PC-9 (cell line): ENCODE results near the gene TEP1. TPM values are rescaled to one million over a fixed set of nuclear protein-coding genes. Genes with fewer than 3 reads are reported as not detected.
A peak's percentile ranks its signal among the peaks of the same experiment; 100 is the strongest.

Experiments used
- BruUV-seq: library from RNA; stranded (reverse); fragments of 400-500 nt; replicated peaks from 2 replicates; lab custom pipeline; 2021; lab: Mats Ljungman, UMichigan
- CTCF ChIA-PET: fragments of 300-600 bp; sonication (Branson Sonifier 250); formaldehyde crosslinking; loops from one replicate; lab custom pipeline; 2022; ENCODE audit warnings: antibody characterized with exemption; lab: Charles Lee
- POLR2A ChIA-PET: fragments of 300-600 bp; sonication (Branson Sonifier 250); formaldehyde crosslinking; loops from one replicate; lab custom pipeline; 2022; ENCODE audit warnings: antibody characterized with exemption; ENCODE audit not compliant: unreplicated experiment; lab: Charles Lee
- DNase-seq, 2 experiments: peaks; one replicate each; pipeline versions ENCODE4 v3.0.0 to v3.0.0-alpha.2; 2015 to 2022; ENCODE audit warnings: mixed read lengths in 1 of 2
- H2AFZ ChIP-seq: fragments of 200-600 bp; sonication (generic); 2 replicates; pipeline ENCODE4 v1.8.1; 2017; ENCODE audit warnings: antibody characterized with exemption
- H3F3A ChIP-seq: fragments of 200-600 bp; sonication (generic); 2 replicates; pipeline ENCODE4 v1.8.1; 2017; ENCODE audit warnings: antibody characterized with exemption, mild to moderate bottlenecking, low read depth; ENCODE audit not compliant: insufficient read depth
- H3K27ac ChIP-seq: fragments of 200-600 bp; sonication (generic); 2 replicates; pipeline ENCODE4 v1.6.1; 2016; ENCODE audit warnings: mixed run types
- H3K27me3 ChIP-seq: fragments of 200-600 bp; sonication (generic); 2 replicates; pipeline ENCODE4 v1.6.1; 2016; ENCODE audit warnings: low read depth, mixed run types; ENCODE audit not compliant: insufficient read depth
- H3K36me3 ChIP-seq: fragments of 200-600 bp; sonication (generic); 2 replicates; pipeline ENCODE4 v1.6.1; 2016; ENCODE audit warnings: low read depth, mixed run types
- H3K4me1 ChIP-seq: fragments of 200-600 bp; sonication (generic); replicated peaks from 2 replicates; pipeline ENCODE4 v1.6.1; 2016; ENCODE audit warnings: mixed run types; ENCODE audit not compliant: insufficient read depth
- H3K4me2 ChIP-seq: fragments of 200-600 bp; sonication (generic); 2 replicates; pipeline ENCODE4 v1.6.1; 2017; ENCODE audit warnings: mixed run types
- H3K4me3 ChIP-seq: fragments of 200-600 bp; sonication (generic); 2 replicates; pipeline ENCODE4 v1.6.1; 2016; ENCODE audit warnings: mixed run types
- H3K79me2 ChIP-seq: fragments of 200-600 bp; sonication (generic); 2 replicates; pipeline ENCODE4 v1.6.1; 2017; ENCODE audit warnings: low read depth, mixed run types
- H3K9me2 ChIP-seq: fragments of 200-600 bp; sonication (generic); 2 replicates; pipeline ENCODE4 v1.8.1; 2017; ENCODE audit warnings: mild to moderate bottlenecking; ENCODE audit not compliant: insufficient read depth
- H3K9me3 ChIP-seq: fragments of 200-600 bp; sonication (generic); 2 replicates; pipeline ENCODE4 v1.8.1; 2016; ENCODE audit warnings: low read depth; ENCODE audit not compliant: insufficient read depth
- H4K20me1 ChIP-seq: fragments of 200-600 bp; sonication (generic); 2 replicates; pipeline ENCODE4 v1.8.1; 2017; ENCODE audit not compliant: insufficient read depth
- EZH2 ChIP-seq: fragments of 200-600 bp; sonication (generic); IDR thresholded peaks from 2 replicates; pipeline ENCODE4 v1.8.0; 2017; ENCODE audit warnings: antibody characterized with exemption, low read depth
- intact Hi-C: fragments of 100-400 bp; cut with micrococcal nuclease; formaldehyde crosslinking; loops from one replicate; pipeline ENCODE4 v1.10.0; 2022; ENCODE audit not compliant: unreplicated experiment
- total RNA-seq: library from RNA; stranded (reverse); gene quantifications from 2 replicates; pipeline ENCODE4 v1.2.3, GENCODE V29; 2021
- TF ChIP-seq, protein P1 (sequence below): fragments of 200-600 bp; sonication (generic); conservative IDR thresholded peaks from 2 replicates; pipeline ENCODE4 v1.6.1; 2017; ENCODE audit warnings: mixed run types, antibody characterized with exemption, mild to moderate bottlenecking, moderate library complexity

TEP1 gene
- total RNA-seq, 1 experiment from 2014 or later, result 20.4 TPM

DNA sequence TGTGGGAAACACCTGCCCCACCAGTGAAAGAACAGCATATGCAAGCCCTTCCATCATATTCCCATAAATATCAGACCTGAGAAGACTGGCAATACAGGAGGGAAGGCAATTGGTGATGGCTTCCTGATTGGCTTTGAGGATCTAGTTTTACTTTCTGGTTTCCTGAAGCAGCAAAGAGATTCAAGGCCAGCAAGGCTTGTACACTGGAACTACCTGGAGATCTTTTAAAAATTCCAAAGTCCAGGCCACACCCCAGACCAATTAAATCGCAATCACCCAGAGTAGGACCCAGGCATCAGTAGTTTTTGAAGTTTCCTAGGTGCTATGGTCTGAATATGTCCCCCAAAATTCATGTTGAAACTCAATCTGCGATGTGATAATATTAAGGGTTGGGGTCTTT, 2.9 kb upstream of the TEP1 start:
- Histone ChIP-seq H2AFZ (no peak overlapping the region), H3K9me2 (no peaks in the 10 kb centered on the region), H3K27ac (no peak overlapping the region), H3K9me3 (no peaks in the 10 kb centered on the region), H3K4me3 (no peak overlapping the region), H3K27me3 (no peaks in the 10 kb centered on the region), H3F3A (peaks cover 5% of the 10 kb centered on the region; the same call in 1 of the 2 replicates), H3K79me2 (peaks cover 13% of the 10 kb centered on the region), H4K20me1 (no peaks in the 10 kb centered on the region), H3K4me1 (peaks cover 7% of the 10 kb centered on the region; the same call in 1 of the 2 replicates), H3K4me2 (no peak overlapping the region), H3K36me3 (no peaks in the 10 kb centered on the region)
- ChIA-PET POLR2A (interaction anchor here (0.6 to 0.7 kb wide), 3 partner anchors 15 to 268 kb away, joined by 3 to 8 read pairs (median 6); partner anchors contain the start of genes APEX1 and RNASE4), CTCF (interaction anchor here (0.6 to 1.2 kb wide), 3 partner anchors 37 to 197 kb away, joined by 3 to 5 read pairs (median 3); no protein-coding TSS in a partner anchor)
- TF ChIP-seq, protein P1, sequence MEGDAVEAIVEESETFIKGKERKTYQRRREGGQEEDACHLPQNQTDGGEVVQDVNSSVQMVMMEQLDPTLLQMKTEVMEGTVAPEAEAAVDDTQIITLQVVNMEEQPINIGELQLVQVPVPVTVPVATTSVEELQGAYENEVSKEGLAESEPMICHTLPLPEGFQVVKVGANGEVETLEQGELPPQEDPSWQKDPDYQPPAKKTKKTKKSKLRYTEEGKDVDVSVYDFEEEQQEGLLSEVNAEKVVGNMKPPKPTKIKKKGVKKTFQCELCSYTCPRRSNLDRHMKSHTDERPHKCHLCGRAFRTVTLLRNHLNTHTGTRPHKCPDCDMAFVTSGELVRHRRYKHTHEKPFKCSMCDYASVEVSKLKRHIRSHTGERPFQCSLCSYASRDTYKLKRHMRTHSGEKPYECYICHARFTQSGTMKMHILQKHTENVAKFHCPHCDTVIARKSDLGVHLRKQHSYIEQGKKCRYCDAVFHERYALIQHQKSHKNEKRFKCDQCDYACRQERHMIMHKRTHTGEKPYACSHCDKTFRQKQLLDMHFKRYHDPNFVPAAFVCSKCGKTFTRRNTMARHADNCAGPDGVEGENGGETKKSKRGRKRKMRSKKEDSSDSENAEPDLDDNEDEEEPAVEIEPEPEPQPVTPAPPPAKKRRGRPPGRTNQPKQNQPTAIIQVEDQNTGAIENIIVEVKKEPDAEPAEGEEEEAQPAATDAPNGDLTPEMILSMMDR, result no peak
- TF ChIP-seq EZH2, result no peak
- intact Hi-C loops, result loop anchor here (10.0 kb wide), 1 partner anchor 189 kb away; no protein-coding TSS in a partner anchor
- BruUV-seq, result no TSS peak
- DNase-seq, result no peak

DNA sequence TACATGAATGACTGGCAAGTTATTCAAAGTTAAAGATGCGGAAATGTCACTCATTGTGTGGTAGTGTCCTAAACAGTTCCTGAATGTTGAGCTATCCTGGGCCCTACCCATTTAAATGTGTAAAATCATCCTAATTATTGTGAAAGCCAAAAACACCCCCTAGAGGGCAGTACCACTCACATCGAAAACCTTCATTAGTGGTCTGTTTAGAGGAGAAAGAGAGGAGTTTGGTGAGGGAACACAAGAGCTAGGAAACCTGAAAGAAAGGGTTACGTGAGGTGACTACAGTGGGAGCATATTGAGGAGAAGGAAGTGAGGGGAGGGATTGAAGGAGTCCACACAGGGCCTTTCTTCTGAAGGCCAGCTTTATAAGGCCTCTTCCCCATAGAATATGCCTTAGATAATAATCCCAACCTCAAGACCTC, 2.5 kb upstream of the TEP1 start:
- POLR2A ChIA-PET, result interaction anchor here (0.6 to 0.7 kb wide), 3 partner anchors 14 to 269 kb away, joined by 3 to 8 read pairs (median 6); partner anchors contain the start of genes APEX1 and RNASE4
- H3K36me3 ChIP-seq, result no peaks in the 10 kb centered on the region
- intact Hi-C loops, result loop anchor here (10.0 kb wide), 1 partner anchor 189 kb away; no protein-coding TSS in a partner anchor
- H3K4me3 ChIP-seq, result no peak overlapping the region
- CTCF ChIA-PET, result interaction anchor here (0.6 to 1.2 kb wide), 3 partner anchors 37 to 197 kb away, joined by 3 to 5 read pairs (median 3); no protein-coding TSS in a partner anchor
- H3K9me3 ChIP-seq, result no peaks in the 10 kb centered on the region
- no peaks in the 10 kb centered on the region for H3K9me2 ChIP-seq
- H3K4me1 ChIP-seq, result peaks cover 7% of the 10 kb centered on the region; the same call in 1 of the 2 replicates
- H3K4me2 ChIP-seq, result no peak overlapping the region
- no peak for TF ChIP-seq EZH2
- TF ChIP-seq, protein P1, result peak; percentile 68
- no peak overlapping the region for H3K27ac ChIP-seq
- peaks cover 13% of the 10 kb centered on the region for H3K79me2 ChIP-seq
- DNase-seq, result no peak
- BruUV-seq, result no TSS peak
- H3K27me3 ChIP-seq, result no peaks in the 10 kb centered on the region
- H2AFZ ChIP-seq, result no peak overlapping the region
- no peaks in the 10 kb centered on the region for H4K20me1 ChIP-seq
- peaks cover 5% of the 10 kb centered on the region; the same call in 1 of the 2 replicates for H3F3A ChIP-seq

DNA sequence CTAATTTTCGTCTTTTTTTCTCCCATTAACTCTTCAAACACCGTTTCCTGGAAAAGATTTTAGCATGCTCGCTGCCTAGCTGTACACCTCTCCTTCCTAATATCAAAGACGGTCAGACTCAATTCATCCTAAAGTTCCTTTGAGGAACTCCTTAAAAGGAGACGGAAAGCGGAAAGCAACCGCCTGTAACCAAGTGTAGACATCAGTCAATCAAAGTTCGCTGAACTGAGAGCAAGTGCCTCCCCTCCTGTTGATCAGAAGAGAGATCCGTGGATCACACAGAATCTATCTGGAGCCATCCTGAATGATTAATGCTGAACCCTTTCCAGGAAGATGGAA, 412 bp upstream of the TEP1 start:
- Histone ChIP-seq H2AFZ (peak overlapping the region; percentile 94), H3K27ac (peak overlapping the region; percentile 76; the same call in 1 of the 2 replicates), H3F3A (peaks cover 5% of the 10 kb centered on the region; the same call in 1 of the 2 replicates), H3K79me2 (peaks cover 13% of the 10 kb centered on the region), H3K9me2 (no peaks in the 10 kb centered on the region), H3K4me2 (peak overlapping the region; percentile 96), H3K27me3 (no peaks in the 10 kb centered on the region), H3K4me1 (peaks cover 7% of the 10 kb centered on the region; the same call in 1 of the 2 replicates), H3K36me3 (no peaks in the 10 kb centered on the region), H3K4me3 (peak overlapping the region; percentile 74), H4K20me1 (no peaks in the 10 kb centered on the region), H3K9me3 (no peaks in the 10 kb centered on the region)
- no peak for DNase-seq
- TF ChIP-seq, protein P1, result no peak
- no peak for TF ChIP-seq EZH2
- TSS peak; percentile 92 for BruUV-seq
- intact Hi-C loops, result loop anchor here (1.0 to 10.0 kb wide), 5 partner anchors 12 to 269 kb away; partner anchors contain the start of genes APEX1 and RNASE4
- CTCF ChIA-PET, result interaction anchor here (0.7 kb wide), 1 partner anchor 278 kb away, joined by 3 read pairs; no protein-coding TSS in a partner anchor
- POLR2A ChIA-PET, result interaction anchor here (0.8 to 2.3 kb wide), 3 partner anchors 13 to 70 kb away, joined by 3 to 12 read pairs (median 4); partner anchors contain the start of genes PARP2 and PIP4P1
